ENCODE measurements around the gene LRTM2.

Gene LRTM2

DNA sequence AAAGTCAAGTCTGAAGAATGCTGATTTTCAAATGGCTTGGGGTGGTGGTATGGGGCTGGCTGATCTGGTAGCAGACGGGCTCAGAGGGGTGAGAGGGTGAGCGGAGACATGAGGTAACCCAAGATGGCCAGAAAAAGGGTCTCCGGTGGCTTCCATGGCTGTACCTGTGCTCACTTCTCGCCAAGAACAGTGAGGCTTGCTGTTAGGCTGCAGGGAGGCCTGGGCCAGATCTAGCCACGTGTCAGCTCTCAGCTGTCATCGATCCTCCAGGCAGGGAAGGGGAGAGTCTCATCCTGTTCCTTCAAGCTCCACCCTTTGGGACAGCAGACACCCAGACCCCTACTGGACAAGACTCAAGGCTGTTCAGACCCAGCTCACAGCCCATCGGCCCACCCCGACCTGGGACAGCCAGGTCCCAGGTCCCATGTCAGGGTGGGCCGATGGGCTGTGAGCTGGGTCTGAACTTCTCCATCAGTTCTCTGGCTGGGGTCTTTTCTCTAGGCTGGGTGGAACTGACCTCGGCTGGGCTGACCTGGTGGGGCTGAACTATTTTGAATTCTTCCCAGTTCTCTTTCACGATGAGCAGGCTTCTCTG lies 9.0 kb downstream of the LRTM2 start:
- no peak for DNase-seq (ENCODE audit: low read depth in 2 of 2, low spot score in 1 of 2)

DNA sequence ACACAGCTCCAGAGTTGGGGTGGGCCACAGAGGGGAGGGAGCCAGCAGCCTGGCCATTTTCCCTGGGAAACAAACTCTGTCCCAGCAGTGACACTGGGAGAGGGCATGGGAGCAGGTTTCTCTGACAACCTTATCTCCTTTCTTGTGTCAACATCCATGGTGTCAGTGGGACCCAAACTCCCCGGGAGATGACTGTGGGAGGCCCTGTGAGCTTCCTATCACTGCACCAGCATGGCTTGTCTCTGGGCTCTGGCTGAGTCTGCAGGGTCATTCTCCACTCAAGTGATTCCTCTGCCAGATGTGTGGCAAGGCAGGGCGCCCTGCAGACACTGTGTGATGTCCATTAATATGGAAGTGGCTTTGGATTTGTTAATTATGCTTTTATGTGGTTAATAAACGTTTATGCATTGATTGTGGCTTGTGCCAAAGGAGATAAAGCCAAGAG lies 10.1 kb downstream of the LRTM2 start:
- no peak for DNase-seq (ENCODE audit: low read depth in 2 of 2, low spot score in 1 of 2)

DNA sequence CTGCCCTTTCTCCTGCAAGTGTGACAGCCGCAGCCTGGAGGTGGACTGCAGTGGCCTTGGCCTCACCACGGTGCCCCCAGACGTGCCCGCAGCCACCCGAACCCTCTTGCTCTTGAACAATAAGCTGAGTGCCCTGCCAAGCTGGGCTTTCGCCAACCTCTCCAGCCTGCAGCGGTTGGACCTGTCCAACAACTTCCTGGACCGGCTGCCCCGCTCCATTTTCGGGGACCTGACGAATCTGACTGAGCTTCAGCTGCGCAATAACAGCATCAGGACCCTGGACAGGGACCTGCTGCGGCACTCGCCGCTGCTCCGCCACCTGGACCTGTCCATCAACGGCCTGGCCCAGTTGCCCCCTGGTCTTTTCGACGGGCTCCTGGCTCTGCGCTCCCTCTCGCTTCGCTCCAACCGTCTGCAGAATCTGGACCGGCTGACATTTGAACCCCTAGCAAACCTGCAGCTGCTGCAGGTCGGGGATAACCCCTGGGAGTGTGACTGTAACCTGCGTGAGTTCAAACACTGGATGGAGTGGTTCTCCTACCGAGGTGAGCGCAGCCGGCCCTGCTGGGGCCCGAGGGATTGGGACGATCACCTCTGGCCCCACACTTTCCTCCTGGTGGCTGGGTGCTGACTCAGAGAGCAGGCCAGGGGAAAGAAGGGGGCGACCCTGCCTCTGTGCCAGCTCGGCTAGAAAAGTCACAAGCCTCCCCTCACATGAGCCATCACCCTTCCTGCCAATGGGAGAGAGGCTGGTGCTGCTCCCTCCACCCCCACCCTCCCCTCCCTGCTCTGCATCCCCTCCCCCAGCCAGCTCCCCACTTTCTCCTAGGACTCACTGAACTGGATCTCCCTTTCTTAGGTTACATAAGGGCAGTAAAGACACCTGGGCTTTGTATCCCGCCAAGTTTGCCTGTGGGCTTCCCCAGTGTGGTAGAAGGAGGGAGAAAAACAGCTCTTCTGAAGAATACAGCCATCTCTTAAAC lies 10.9 kb downstream of the LRTM2 start:
- no peak for DNase-seq (ENCODE audit: low read depth in 2 of 2, low spot score in 1 of 2)

DNA sequence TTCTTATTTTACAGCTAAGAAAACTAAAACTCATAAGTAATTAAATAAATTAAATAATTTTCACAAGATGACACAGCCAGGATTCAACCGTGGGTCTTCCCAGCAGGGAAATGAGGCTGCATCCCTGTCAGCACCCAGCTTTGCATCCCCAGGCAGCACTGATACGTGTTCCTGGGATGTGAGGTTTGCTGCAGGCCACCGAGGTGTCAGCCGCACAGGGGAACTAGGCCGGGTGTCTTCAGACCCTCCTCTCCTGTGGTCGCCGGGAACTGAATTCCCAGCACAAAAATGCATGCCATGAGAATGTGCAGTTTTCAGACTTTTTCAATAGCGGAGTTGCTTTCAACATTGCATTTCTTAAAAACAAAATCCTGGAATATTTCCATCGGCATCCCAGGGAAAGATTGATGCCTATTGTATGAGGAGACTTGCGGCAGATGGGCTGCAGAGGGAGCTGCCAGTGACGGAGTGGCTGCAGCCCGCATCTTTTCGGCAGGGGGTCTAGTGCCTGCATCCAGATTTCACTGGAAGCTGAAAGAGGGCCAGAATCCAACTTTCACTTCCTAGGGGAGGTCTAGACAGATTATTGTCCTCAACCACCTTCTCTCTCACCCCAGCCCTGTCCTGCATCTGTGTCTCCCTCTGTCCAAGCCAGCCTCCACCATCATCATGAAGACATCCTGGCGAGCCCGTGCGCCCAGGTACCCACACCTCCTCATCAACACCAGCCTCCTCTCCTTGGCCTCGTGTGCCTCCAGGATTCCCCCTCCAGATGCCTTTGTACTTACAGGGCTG lies 12.6 kb downstream of the LRTM2 start:
- DNase-seq (ENCODE audit: low read depth in 2 of 2, low spot score in 1 of 2): no peak

DNA sequence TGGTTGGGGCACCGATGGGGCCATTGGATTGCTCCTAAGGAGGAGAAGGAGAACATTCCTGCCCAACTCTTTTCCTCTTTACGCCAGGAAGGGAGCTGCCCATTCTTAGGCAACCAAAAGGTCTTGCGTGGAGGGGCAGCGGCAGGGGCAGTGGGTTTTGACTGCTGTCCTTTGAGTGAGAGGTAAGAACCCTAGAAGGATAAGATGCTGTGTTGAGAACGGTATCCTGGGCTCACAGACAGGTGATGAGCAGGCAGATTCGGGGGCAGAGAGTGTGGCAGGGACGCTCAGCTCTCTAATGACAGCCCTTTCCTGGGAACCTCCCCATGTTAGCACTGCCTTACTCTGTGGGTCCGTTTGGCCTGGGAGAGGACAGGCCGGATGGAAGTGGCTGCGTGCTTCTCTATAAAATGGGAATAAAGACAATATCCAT lies 13.2 kb downstream of the LRTM2 start:
- no peak for DNase-seq (ENCODE audit: low read depth in 2 of 2, low spot score in 1 of 2)

DNA sequence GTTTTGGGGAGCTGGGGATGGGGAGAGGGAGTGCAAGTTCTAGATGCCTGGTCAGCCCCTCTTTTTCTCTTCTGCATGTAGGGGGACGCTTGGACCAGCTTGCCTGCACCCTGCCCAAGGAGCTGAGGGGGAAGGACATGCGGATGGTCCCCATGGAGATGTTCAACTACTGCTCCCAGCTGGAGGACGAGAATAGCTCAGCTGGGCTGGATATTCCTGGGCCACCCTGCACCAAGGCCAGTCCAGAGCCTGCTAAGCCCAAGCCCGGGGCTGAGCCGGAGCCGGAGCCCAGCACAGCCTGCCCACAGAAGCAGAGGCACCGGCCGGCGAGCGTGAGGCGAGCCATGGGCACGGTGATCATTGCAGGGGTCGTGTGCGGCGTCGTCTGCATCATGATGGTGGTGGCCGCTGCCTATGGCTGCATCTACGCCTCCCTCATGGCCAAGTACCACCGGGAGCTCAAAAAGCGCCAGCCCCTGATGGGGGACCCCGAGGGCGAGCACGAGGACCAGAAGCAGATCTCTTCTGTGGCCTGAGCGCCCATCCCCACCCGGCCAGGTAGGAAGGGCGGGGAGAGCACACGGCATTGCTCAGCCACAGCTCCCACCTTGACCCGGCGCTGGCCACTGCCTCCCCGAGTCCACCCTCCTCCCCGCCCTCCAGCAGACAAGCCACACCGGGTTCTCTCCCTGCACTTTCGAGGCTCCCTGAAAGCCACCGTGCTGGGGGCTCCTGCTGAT lies 14.0 kb downstream of the LRTM2 start:
- no peak for DNase-seq (ENCODE audit: low read depth in 2 of 2, low spot score in 1 of 2)

DNA sequence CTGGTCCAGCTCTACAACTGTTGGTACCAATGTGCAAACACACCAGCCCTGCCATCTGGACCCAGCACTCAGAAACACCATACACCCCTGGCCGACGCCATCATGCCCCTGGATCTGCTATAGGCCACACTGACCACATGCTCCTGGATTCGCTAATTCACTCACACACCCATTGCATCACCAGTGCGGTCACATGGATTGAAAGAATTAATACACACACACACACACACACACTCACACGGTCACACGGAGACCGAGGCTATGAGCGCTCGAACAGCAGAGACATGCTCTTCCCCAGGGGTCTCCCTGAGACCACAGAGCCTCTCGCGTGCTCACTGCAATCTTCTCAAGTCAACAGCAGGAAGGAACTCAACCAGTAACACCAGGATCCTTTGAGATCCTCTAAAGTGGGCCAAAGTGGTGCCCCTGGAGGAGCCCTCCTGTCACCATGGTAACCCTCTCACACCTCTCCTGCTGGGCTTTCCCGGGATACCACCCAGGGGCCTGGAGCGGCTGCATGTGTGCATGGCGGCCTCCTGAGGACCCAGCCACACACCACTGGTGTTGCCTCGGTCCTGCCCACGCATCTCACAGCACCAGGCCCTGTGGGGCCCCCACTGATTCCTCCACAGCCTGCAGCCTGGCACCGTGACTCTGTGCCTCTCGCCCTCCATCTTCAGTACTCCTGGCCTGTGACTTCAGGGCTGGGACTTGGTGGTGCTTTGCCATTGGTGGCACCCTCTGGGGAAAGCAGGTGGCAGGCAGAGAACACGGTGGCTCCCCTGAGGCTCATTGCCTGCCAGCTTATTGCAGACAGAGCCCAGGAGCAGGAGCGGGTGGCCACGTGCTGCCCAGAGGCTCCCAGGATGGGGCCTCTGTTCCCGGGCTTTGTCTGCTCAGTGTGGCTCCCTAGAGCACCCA lies 15.1 kb downstream of the LRTM2 start:
- no peak for DNase-seq (ENCODE audit: low read depth in 2 of 2, low spot score in 1 of 2)

DNA sequence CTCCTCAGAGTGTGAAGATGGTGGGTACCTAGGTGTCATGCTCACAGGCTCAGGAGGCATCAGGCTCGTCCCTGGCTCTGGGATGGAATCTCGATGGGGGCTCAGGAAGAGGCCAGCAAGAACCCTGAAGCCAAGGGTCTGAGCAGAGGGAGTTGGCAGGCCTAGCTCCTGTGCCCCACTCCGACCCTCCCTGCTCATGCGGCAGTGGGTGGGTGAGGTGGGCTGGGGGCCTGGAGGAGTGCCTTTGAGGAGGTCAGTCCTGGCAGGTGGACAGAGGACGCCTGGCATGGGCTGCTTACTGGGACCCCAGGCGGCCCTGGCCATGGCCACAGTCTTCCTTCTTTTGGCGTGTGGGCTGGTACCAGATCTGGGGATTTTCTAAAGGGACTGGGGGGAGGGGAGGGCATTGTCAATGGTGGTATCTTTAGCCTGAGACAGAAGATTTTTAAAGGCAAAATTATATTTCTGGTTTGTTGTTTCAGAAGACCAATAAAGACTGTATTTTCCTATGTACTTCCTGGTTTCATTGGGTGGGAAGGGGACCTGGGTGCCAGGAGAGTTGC lies 16.0 kb downstream of the LRTM2 start:
- DNase-seq (ENCODE audit: low read depth in 2 of 2, low spot score in 1 of 2): no peak

DNA sequence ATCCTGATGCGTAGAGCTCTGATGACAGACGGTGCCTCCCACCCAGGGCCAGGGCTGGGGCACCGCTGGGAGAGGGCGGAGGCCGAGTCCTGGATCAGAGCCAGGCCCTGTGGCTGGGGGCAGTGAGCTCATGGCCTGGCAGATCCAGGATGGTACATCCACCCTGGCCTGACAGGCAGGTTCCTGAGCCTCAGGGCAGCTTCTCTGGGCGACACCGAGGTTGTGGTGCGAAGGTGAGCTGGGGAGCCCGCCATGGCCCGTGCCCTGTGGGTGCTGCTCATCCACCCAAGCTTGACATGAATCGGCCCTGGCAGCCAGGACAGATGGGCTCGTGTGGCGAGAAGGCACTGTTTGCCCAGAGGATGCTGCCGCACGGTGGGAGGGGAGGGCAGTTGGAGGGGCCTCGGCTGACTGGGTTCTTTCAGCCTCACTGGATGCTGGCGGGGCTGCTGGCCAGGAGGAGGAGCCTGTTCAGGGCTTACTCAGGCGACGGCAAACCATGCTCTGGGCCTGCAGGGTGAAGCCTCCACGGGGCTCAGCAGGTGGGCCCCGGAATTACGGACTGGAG lies 16.6 kb downstream of the LRTM2 start:
- no peak for DNase-seq (ENCODE audit: low read depth in 2 of 2, low spot score in 1 of 2)

DNA sequence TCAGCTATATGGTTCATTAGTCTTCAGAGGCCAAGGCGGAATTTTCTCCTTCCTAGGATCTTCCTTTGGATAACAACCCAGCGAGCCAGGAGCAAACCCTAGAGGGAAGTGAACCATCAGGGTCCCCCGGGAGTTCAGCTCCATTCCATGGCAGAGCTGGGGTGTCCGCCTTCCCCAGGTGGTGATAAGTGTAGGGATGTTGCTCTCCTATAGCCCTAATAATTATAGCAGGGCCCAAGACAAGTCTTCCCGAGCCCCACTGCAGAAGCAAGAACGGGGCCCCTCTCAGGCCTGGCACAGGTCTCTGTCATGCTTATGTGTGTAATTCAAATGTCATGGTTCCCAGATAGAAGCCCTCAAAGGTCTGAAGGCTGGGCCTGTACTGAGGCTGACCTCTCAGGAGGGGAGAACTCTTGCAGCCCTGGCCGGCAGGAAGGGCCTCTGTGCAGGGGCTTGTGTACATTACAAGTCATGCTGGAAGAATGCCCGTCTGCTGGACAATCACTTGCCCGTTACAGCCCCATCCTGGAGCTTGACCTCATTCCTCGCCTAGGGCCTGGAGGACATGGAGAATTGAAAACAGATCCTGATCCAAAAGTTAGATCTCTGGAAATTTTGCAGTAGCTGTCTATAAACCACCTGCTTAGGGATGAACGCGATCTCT lies 17.3 kb downstream of the LRTM2 start:
- no peak for DNase-seq (ENCODE audit: low read depth in 2 of 2, low spot score in 1 of 2)

DNA sequence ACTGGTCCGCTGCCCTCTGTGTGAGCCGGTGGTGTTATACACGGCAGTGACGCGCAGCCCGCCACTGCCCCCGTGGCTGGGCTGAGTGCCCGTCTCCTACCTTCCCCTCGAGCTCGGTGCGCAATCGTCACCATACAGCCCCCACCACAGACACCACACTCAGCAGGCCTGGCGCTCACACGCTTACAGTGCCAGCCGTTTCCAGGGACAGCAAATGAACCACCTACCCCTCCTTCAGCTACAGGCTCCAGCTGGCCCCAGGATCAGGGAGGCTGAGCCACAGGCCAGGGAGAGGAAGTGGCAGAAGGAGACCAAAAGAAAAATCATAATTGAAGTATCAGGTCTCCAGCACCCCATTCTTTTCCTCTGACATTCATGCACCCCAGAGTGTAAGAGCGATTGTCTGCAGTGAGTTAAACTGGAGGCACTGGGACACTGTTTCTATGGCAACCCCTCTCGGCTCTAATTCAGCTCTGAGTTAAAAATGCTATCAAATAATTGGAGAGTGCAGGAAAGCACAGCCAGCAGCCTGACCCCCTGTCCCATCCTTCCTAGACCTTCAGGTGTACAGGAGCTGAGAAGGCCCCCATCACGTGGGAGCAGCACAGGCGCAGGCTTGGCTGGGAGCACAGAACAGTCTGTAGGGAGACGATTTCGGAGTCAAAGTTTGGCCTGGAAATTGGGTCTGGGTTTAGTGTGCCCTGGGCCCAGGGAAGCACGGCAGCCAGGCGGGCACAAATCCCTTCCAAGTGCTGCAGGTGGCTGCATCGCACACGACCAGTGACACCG lies 18.0 kb downstream of the LRTM2 start:
- no peak for DNase-seq (ENCODE audit: low read depth in 2 of 2, low spot score in 1 of 2)

DNA sequence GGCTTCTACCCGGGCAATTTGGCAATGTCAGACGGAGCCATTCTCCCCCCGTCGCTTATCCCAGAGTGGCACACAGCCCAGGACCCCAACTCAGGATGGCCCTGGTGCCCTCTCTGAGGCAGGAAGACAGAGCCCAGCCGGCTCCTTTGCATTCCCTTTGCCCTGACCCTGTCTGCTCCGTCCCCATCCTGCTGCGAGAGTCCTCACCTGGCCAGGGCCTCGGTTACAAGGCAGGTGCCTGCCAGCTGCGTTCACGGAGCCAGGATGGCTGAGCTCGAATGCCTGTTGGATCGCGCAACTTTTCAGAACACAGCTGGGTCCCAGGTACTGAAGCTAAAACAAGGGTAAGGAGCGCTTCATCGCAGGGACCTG lies 18.6 kb downstream of the LRTM2 start:
- DNase-seq (ENCODE audit: low read depth in 2 of 2, low spot score in 1 of 2): no peak

DNA sequence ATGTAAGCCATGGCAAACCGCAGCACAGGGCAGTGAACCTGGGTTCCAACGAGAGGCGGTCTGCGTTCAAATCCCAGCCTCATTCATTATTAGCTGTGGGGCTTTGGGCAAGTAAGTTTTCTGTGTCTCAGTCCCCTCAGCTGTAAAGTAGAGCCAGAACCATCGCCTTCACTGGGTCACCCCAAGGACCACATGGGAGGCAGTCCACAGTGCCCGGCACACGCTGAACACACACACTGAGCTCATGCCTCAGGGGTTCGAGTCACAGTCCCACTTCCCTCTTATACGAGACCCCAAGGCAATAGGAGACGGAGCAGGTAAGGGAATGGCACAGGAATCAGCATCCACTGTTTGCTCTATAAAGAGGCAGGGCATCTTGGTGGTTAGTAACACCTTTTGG lies 19.1 kb downstream of the LRTM2 start:
- no peak for DNase-seq (ENCODE audit: low read depth in 2 of 2, low spot score in 1 of 2)

DNA sequence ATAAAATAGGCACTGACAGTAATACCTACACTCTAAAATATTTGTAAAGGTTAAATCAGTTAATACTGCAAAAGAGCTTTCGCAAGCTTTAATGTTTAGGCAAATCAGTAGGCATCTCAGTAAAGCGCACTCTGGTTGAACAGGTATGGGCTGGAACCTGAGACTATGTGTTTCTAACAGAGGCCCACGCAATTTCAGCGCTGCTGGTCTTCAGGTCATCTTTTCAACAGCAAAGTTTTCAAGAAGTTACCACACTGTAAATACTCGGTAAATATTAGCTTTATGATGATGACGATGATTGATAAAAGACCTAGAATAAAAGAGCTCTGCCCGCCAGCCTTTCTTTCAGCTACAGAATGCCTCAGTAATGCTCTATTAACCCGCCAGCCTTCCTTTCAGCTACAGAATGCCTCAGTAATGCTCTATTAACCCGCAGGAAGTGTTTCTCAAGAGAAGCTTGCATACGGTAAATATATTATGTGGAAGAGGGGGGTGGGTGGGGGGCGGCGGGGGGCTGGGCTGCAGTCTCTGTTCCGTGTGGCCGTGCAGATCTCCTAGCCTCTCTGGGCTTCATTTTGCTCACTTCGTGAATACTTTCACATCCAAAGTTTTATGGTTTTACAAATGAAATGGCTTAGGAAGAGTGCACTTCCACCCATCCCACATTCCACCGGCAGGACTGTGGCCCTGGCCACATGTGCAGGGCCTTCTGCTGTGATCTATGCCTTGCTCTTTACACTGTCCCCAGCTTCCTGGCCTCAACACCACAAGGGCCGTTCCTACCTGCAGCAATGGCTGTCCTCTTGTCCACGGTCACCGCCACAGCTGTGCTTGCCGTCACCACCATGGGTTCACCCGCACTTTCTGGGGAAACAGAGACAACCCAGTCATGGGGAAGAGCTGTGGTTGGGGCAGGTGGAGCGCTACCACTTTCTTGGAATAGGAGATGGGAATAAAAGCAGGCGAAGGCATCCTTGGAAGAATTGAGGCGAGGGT lies 19.9 kb downstream of the LRTM2 start:
- no peak for DNase-seq (ENCODE audit: low read depth in 2 of 2, low spot score in 1 of 2)

DNA sequence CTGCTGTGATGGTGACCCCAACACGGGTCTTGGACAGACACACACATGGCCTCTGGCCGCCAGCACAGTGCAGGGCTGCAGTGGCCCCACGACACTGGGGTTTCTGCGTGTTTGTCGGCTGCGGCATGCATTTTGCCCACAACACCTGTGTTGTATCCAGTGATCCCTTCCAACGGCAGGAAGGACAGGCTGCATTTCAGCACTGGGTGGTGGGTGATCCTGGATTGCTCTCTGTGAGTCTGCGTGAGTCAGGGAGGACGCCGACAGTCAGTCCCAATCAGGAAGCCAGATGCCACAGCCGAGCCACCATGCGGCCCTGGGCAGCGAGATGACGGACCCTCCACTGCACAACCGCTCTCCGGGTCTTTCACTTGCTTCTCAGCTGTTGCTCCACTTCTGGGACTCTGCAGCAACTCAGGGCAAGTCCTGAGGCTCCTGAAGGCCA lies 20.6 kb downstream of the LRTM2 start:
- DNase-seq (ENCODE audit: low read depth in 2 of 2, low spot score in 1 of 2): no peak

DNA sequence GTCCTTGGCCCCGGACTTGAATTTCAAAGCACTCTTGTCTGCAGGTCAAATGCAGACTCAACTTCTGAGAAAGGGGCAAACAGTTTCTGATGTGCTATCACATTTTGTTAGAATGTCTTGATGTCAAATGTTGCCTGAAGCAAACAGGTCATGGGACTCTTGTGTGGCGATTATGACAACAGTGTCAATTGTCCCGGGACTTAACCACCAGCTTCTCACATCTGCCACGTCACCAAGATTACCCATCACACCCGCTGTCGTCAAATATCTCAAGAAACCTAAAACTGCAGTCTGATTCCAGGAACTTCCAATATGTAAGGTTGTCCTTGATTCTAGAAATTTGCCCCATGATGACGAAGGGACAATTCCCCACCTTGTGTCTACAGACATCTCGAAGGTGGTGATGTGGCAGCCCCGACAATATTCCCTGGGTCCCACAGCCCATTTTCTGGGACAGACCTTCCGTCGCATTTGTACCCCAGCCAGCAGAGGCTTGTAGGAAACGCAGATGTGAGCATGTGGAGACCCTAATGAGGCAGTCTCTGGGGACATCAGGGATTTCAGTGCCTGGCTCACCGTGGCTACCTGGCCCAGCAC lies 21.3 kb downstream of the LRTM2 start:
- no peak for DNase-seq (ENCODE audit: low read depth in 2 of 2, low spot score in 1 of 2)

Measured in stimulated activated CD8-positive, alpha-beta memory T cell treated with anti-CD3 and anti-CD28 coated beads, Interleukin-4, amount 100 ng/mL, for 4 hours (primary cell).